ENCODE results near the gene HM13.
"Not testable (repeated sequence)": the region's sequence is repeated elsewhere in the genome, so short reads cannot be mapped to it uniquely, and the experiment has no call there.

Gene HM13

GRCh38 chr20:31593221-31594001, 79.2 kb downstream of the HM13 start:
- no peak overlapping the region for H3K4me3 ChIP-seq (ENCODE audit: low read length)
- TF ChIP-seq, protein P1, sequence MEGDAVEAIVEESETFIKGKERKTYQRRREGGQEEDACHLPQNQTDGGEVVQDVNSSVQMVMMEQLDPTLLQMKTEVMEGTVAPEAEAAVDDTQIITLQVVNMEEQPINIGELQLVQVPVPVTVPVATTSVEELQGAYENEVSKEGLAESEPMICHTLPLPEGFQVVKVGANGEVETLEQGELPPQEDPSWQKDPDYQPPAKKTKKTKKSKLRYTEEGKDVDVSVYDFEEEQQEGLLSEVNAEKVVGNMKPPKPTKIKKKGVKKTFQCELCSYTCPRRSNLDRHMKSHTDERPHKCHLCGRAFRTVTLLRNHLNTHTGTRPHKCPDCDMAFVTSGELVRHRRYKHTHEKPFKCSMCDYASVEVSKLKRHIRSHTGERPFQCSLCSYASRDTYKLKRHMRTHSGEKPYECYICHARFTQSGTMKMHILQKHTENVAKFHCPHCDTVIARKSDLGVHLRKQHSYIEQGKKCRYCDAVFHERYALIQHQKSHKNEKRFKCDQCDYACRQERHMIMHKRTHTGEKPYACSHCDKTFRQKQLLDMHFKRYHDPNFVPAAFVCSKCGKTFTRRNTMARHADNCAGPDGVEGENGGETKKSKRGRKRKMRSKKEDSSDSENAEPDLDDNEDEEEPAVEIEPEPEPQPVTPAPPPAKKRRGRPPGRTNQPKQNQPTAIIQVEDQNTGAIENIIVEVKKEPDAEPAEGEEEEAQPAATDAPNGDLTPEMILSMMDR (IDR thresholded peaks at IDR 0.05; ENCODE audit: insufficient read depth, low read depth, low read length, missing control alignments), result no peak
- DNase-seq (ENCODE audit: low read depth), result peak; percentile 100

DNA sequence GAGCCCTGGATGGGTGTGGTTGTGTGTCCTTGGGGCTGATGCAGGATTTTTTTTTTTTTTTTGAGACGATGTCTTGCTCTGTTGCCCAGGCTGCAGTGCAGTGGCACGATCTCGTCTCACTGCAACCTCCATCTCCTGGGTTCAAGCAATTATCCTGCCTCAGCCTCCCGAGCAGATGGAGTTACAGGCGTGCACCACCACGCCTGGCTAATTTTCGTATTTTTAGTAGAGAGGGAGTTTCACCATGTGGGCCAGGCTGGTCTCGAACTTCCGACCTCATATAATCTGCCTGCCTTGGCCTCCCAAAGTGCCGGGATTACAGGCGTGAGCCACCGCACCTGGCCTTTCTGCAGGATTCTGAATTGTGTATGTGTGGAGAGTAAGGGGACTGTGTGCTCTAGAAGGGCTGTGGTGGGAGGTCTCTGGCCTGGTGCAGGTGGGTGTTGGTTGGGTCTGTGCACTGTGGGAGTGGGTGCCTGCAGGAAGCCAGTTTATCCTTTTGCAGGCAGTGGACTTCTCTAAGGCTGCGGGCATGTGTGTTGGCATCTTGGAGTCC, 79.8 kb downstream of the HM13 start:
- TF ChIP-seq, protein P1 (IDR thresholded peaks at IDR 0.05; ENCODE audit: insufficient read depth, low read depth, low read length, missing control alignments), result no peak
- H3K4me3 ChIP-seq (ENCODE audit: low read length), result no peak overlapping the region
- DNase-seq (ENCODE audit: low read depth), result no peak

GRCh38 chr20:31594558-31595379, 80.5 kb downstream of the HM13 start:
- TF ChIP-seq, protein P1 (IDR thresholded peaks at IDR 0.05; ENCODE audit: insufficient read depth, low read depth, low read length, missing control alignments), result no peak
- DNase-seq (ENCODE audit: low read depth), result no peak
- no peak overlapping the region for H3K4me3 ChIP-seq (ENCODE audit: low read length)

- H3K4me3 ChIP-seq (ENCODE audit: low read length), result no peak overlapping the region
- TF ChIP-seq, protein P1 (IDR thresholded peaks at IDR 0.05; ENCODE audit: insufficient read depth, low read depth, low read length, missing control alignments), result no peak
- DNase-seq (ENCODE audit: low read depth), result no peak
Observed at GRCh38 chr20:31595380-31595653, 81.1 kb downstream of the HM13 start.

DNA sequence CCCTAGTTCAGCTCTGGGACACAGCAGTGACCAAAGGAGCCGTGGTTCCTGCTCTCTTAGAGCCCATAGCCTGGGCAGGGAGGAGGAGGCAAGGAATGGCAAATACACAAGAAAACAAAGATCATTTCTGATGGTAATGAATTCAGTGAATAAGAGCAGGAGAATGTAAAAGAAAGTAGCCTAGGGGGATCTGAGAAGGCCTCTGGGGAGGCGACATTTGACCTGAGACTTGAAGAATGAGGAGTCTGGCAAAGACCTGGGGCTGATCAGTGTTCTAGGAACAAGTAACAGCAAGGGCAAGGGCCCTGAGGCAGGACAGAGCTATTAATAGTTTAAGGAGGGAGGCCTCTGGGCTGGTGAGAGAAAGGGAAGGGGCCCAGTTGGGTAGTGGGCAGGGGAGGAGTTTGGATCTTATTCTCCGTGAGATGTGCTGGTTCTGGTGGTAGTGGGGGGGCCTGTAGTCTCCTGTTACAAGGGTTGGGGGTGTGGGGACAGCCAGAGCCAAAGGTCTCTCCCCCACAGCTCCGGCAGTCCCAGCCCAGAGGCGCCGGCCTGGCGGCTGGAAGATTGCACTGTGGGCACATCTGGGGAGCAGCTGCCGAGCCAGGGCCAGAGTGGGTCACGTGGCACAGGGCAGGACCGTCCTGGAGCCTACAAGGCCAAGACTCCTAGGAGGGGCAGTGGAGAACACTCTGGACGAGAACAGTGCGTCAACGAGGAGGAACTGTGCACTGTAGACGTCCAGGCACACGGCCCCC, 81.6 kb downstream of the HM13 start:
- DNase-seq (ENCODE audit: low read depth), result peak; percentile 53
- no peak overlapping the region for H3K4me3 ChIP-seq (ENCODE audit: low read length)
- TF ChIP-seq, protein P1 (IDR thresholded peaks at IDR 0.05; ENCODE audit: insufficient read depth, low read depth, low read length, missing control alignments), result no peak

- not testable (repeated sequence) for H3K4me3 ChIP-seq (ENCODE audit: low read length); DNase-seq (ENCODE audit: low read depth)
Observed at GRCh38 chr20:31596412-31596715, 82.1 kb downstream of the HM13 start.

Measured in epithelial cell of esophagus (primary cell).